AG04449 (cell line): ENCODE data around the gene CST3.

Experiments used
- CTCF ChIA-PET: fragments of 350-600 bp; formaldehyde crosslinking; extraction: SDS; loops from one replicate; lab custom pipeline; 2021; ENCODE audit warnings: antibody characterized with exemption; lab: Yijun Ruan, JAX
- POLR2A ChIA-PET: fragments of 400-600, 350-600 bp; formaldehyde crosslinking; extraction: SDS; loops from one replicate; lab custom pipeline; 2020; ENCODE audit warnings: antibody characterized with exemption, inconsistent platforms; lab: Yijun Ruan, JAX
- DNase-seq: peaks from one replicate; pipeline ENCODE4 v3.0.0-alpha.2; 2010; ENCODE audit warnings: low read depth, low spot score
- H3K4me3 ChIP-seq: 2 replicates; pipeline ENCODE4 v1.5.1; 2011; ENCODE audit warnings: low read depth, mild to moderate bottlenecking, control low read depth, low read length
- TF ChIP-seq, protein P1 (sequence below): IDR thresholded peaks from one replicate; pipeline ENCODE4 v1.5.1; 2011; ENCODE audit warnings: mild to moderate bottlenecking, moderate library complexity, low read length, control low read depth, inconsistent platforms; ENCODE audit not compliant: insufficient read depth; ENCODE audit errors: missing control alignments

CST3 gene

GRCh38 chr20:23669866-23670265 is 32.1 kb upstream of the CST3 start:
- H3K4me3 ChIP-seq: no peak overlapping the region
- no peak for DNase-seq
- ChIA-PET CTCF (interaction anchor here (1.3 kb wide), 1 partner anchor 8 kb away, joined by 4 read pairs; no protein-coding TSS in a partner anchor), POLR2A (no interaction called here)
- TF ChIP-seq, protein P1, sequence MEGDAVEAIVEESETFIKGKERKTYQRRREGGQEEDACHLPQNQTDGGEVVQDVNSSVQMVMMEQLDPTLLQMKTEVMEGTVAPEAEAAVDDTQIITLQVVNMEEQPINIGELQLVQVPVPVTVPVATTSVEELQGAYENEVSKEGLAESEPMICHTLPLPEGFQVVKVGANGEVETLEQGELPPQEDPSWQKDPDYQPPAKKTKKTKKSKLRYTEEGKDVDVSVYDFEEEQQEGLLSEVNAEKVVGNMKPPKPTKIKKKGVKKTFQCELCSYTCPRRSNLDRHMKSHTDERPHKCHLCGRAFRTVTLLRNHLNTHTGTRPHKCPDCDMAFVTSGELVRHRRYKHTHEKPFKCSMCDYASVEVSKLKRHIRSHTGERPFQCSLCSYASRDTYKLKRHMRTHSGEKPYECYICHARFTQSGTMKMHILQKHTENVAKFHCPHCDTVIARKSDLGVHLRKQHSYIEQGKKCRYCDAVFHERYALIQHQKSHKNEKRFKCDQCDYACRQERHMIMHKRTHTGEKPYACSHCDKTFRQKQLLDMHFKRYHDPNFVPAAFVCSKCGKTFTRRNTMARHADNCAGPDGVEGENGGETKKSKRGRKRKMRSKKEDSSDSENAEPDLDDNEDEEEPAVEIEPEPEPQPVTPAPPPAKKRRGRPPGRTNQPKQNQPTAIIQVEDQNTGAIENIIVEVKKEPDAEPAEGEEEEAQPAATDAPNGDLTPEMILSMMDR: no peak

DNA sequence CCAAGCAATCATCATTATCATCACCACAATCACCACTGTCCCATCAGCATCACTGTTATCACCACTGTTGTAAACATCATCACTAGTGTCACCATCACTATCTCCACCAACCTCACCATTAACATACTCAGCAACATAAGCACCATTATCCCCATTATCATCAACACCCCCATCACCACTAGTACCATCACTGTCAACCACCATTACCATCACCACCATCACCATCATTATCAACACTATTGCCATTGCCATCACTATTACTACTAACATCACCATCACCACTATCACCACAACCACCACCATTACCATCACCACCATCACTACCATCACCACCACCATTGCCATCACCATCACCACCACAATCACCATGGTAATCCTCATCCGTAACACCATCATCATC is 31.6 kb upstream of the CST3 start:
- no peak for DNase-seq
- TF ChIP-seq, protein P1: no peak
- POLR2A ChIA-PET: no interaction called here
- no peak overlapping the region for H3K4me3 ChIP-seq
- CTCF ChIA-PET: interaction anchor here (0.9 to 3.3 kb wide), 7 partner anchors 12 to 228 kb away, joined by 3 to 24 read pairs (median 3); no protein-coding TSS in a partner anchor

DNA sequence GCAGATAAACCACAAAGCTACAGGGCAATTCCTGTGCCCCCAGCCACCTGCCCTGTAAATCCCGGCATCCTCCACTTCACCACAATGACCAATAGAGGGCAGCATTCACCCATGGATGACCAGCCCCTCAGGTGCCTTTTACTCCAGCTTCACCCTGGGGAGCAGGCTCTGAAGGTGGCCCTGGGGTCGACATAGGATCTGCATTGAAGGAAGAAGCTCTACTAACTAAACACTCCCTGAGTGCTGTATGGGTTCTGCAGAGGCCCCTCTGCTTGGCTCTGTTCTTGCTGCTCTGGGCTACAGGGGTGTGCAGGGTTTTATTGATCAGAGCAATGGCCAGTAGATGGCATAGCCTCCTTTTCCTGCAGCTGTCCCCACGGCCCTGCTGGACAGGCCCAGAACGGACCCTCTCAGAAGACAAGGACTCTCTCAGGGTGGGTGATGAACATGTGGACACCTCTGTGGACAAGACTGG is 30.8 kb upstream of the CST3 start:
- H3K4me3 ChIP-seq: no peak overlapping the region
- TF ChIP-seq, protein P1: peak; percentile 77
- POLR2A ChIA-PET: no interaction called here
- DNase-seq: no peak
- CTCF ChIA-PET: interaction anchor here (0.8 to 3.3 kb wide), 13 partner anchors 11 to 1250 kb away, joined by 3 to 24 read pairs (median 3); no protein-coding TSS in a partner anchor

DNA sequence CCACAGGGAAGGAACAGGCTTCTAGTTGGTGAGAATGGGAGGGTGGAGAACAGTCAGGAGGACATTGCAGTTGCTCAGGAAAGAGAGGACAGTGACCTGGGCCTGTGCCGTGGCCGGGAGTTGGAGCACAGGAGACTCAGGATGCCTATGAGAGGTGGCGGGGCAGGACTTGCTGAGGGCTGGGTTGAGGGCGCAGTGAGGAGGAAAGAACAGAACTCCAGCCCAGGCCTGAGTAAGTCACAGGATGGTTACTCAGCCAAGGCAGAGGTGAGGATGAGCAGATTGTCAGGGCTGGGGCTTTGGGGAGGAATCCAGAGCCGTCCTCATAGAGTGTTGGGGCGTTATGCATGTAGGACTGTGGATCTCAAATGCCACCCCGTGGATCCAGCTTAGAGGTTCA is 29.9 kb upstream of the CST3 start:
- TF ChIP-seq, protein P1: no peak

GRCh38 chr20:23666698-23667097 is 28.9 kb upstream of the CST3 start:
- no peak for DNase-seq
- ChIA-PET POLR2A (no interaction called here), CTCF (interaction anchor here (2.0 to 3.3 kb wide), 2 partner anchors 9 to 225 kb away, joined by 7 to 24 read pairs; no protein-coding TSS in a partner anchor)
- H3K4me3 ChIP-seq: no peak overlapping the region
- TF ChIP-seq, protein P1: no peak

More for the DNA sequence above, 29.9 kb upstream of the CST3 start:
- no peak for DNase-seq
- H3K4me3 ChIP-seq: no peak overlapping the region
- CTCF ChIA-PET: interaction anchor here (0.8 to 3.3 kb wide), 7 partner anchors 10 to 226 kb away, joined by 3 to 24 read pairs (median 4); no protein-coding TSS in a partner anchor
- POLR2A ChIA-PET: no interaction called here

- no peak for DNase-seq
- TF ChIP-seq, protein P1: peak; percentile 21
- ChIA-PET POLR2A (no interaction called here), CTCF (interaction anchor here (2.0 to 3.3 kb wide), 2 partner anchors 9 to 224 kb away, joined by 7 to 24 read pairs; no protein-coding TSS in a partner anchor)
- H3K4me3 ChIP-seq: no peak overlapping the region
Observed at GRCh38 chr20:23666189-23666588, 28.4 kb upstream of the CST3 start.
